Activated CD4-positive, alpha-beta T cell treated with anti-CD3 and anti-CD28 coated beads, Interleukin-2, amount 10 ng/mL, durations not matched to agents 24 days and 14 days (primary cell): ENCODE results near the gene CEBPZOS. TPM values are rescaled to one million over a fixed set of nuclear protein-coding genes. Genes with fewer than 3 reads are reported as not detected.
"Not testable (repeated sequence)": the region's sequence is repeated elsewhere in the genome, so short reads cannot be mapped to it uniquely, and the experiment has no call there.

ENCODE experiments used
- DNase-seq: peaks from one replicate; pipeline ENCODE4 v3.0.0; 2022
- H3K27ac Mint-ChIP-seq: one replicate; pipeline ENCODE4 v1.8.0; 2022; ENCODE audit warnings: mild to moderate bottlenecking, mixed read lengths
- H3K27me3 Mint-ChIP-seq: one replicate; pipeline ENCODE4 v1.8.0; 2022; ENCODE audit warnings: mixed read lengths
- H3K36me3 Mint-ChIP-seq: one replicate; pipeline ENCODE4 v1.8.0; 2022; ENCODE audit warnings: low read depth, mild to moderate bottlenecking, mixed read lengths
- H3K4me1 Mint-ChIP-seq: one replicate; pipeline ENCODE4 v1.8.0; 2021; ENCODE audit warnings: mixed read lengths
- H3K4me3 Mint-ChIP-seq: one replicate; pipeline ENCODE4 v1.8.0; 2022; ENCODE audit warnings: mild to moderate bottlenecking, moderate library complexity, mixed read lengths
- H3K9me3 Mint-ChIP-seq: one replicate; pipeline ENCODE4 v1.8.0; 2021; ENCODE audit warnings: mixed read lengths
- intact Hi-C: fragments of 100-400 bp; cut with micrococcal nuclease; formaldehyde crosslinking; loops from one replicate; pipeline ENCODE4 v1.15.1; 2023
- total RNA-seq: library from RNA; stranded (reverse); gene quantifications from 2 replicates; pipeline ENCODE4 v1.2.3, GENCODE V29; 2022

The CEBPZOS gene
- total RNA-seq, 1 donor from 2014 or later = 43.4 TPM

GRCh38 chr2:37203708-37204107 lies 7.4 kb downstream of the CEBPZOS start:
- H3K4me1 Mint-ChIP-seq = peaks cover 30% of the 10 kb centered on the region
- no peaks in the 10 kb centered on the region for H3K27me3 Mint-ChIP-seq

GRCh38 chr2:37205071-37205661 lies 8.9 kb downstream of the CEBPZOS start:
- intact Hi-C loops, H3K4me3 Mint-ChIP-seq, H3K27me3 Mint-ChIP-seq, H3K27ac Mint-ChIP-seq, DNase-seq: not testable (repeated sequence)
- Mint-ChIP-seq H3K36me3 (peaks cover 88% of the 10 kb centered on the region), H3K4me1 (peaks cover 28% of the 10 kb centered on the region), H3K9me3 (peaks cover 46% of the 10 kb centered on the region)

More at GRCh38 chr2:37203708-37204107, 7.4 kb downstream of the CEBPZOS start:
- Mint-ChIP-seq H3K9me3 (peaks cover 35% of the 10 kb centered on the region), H3K27ac (no peak overlapping the region), H3K4me3 (no peak overlapping the region), H3K36me3 (peaks cover 80% of the 10 kb centered on the region)
- intact Hi-C loops = no loop called here
- no peak for DNase-seq

- Mint-ChIP-seq H3K27me3 (no peaks in the 10 kb centered on the region), H3K9me3 (peaks cover 46% of the 10 kb centered on the region), H3K36me3 (peaks cover 91% of the 10 kb centered on the region), H3K4me1 (peaks cover 24% of the 10 kb centered on the region), H3K4me3 (no peak overlapping the region), H3K27ac (no peak overlapping the region)
- no peak for DNase-seq
- intact Hi-C loops = no loop called here
These were observed 9.5 kb downstream of the CEBPZOS start for GRCh38 chr2:37205689-37206341.

- H3K27me3 Mint-ChIP-seq, intact Hi-C loops, DNase-seq, H3K4me3 Mint-ChIP-seq, H3K27ac Mint-ChIP-seq: not testable (repeated sequence)
- peaks cover 20% of the 10 kb centered on the region for H3K4me1 Mint-ChIP-seq
- H3K9me3 Mint-ChIP-seq = peaks cover 46% of the 10 kb centered on the region
- H3K36me3 Mint-ChIP-seq = peaks cover 93% of the 10 kb centered on the region
These were observed 10.5 kb downstream of the CEBPZOS start for GRCh38 chr2:37206760-37207159.

- H3K36me3 Mint-ChIP-seq = peaks cover 84% of the 10 kb centered on the region
- intact Hi-C loops = loop anchor here (5.0 kb wide), 1 partner anchor 36 kb away; no protein-coding TSS in a partner anchor
- H3K9me3 Mint-ChIP-seq = peaks cover 32% of the 10 kb centered on the region
These were observed 14.9 kb downstream of the CEBPZOS start for GRCh38 chr2:37211212-37211611.

GRCh38 chr2:37211939-37212338 lies 15.6 kb downstream of the CEBPZOS start:
- Mint-ChIP-seq H3K4me3 (no peak overlapping the region), H3K27ac (no peak overlapping the region), H3K4me1 (peaks cover 9% of the 10 kb centered on the region), H3K36me3 (peaks cover 84% of the 10 kb centered on the region), H3K9me3 (peaks cover 28% of the 10 kb centered on the region), H3K27me3 (no peaks in the 10 kb centered on the region)
- DNase-seq = no peak
- intact Hi-C loops = loop anchor here (5.0 kb wide), 1 partner anchor 35 kb away; no protein-coding TSS in a partner anchor

More at GRCh38 chr2:37211212-37211611, 14.9 kb downstream of the CEBPZOS start:
- no peak for DNase-seq
- Mint-ChIP-seq H3K4me3 (no peak overlapping the region), H3K27me3 (no peaks in the 10 kb centered on the region), H3K4me1 (peaks cover 8% of the 10 kb centered on the region), H3K27ac (no peak overlapping the region)

GRCh38 chr2:37215250-37215649 lies 19.0 kb downstream of the CEBPZOS start:
- intact Hi-C loops = no loop called here
- Mint-ChIP-seq H3K27me3 (no peaks in the 10 kb centered on the region), H3K9me3 (no peaks in the 10 kb centered on the region), H3K27ac (no peak overlapping the region), H3K4me1 (peaks cover 4% of the 10 kb centered on the region), H3K4me3 (no peak overlapping the region), H3K36me3 (peaks cover 68% of the 10 kb centered on the region)
- DNase-seq = no peak

- Mint-ChIP-seq H3K27ac (no peak overlapping the region), H3K9me3 (no peaks in the 10 kb centered on the region), H3K36me3 (peaks cover 72% of the 10 kb centered on the region), H3K4me3 (no peak overlapping the region), H3K27me3 (no peaks in the 10 kb centered on the region), H3K4me1 (peaks cover 19% of the 10 kb centered on the region)
- no peak for DNase-seq
- intact Hi-C loops = no loop called here
These were observed 22.8 kb downstream of the CEBPZOS start for GRCh38 chr2:37219046-37219445.

- Mint-ChIP-seq H3K36me3 (peaks cover 78% of the 10 kb centered on the region), H3K4me1 (peaks cover 32% of the 10 kb centered on the region), H3K27ac (no peak overlapping the region), H3K27me3 (no peaks in the 10 kb centered on the region), H3K9me3 (no peaks in the 10 kb centered on the region), H3K4me3 (no peak overlapping the region)
- DNase-seq = no peak
- intact Hi-C loops = no loop called here
These were observed 26.8 kb downstream of the CEBPZOS start for GRCh38 chr2:37223131-37223530.

GRCh38 chr2:37224063-37224462 lies 27.8 kb downstream of the CEBPZOS start:
- Mint-ChIP-seq H3K27me3 (no peaks in the 10 kb centered on the region), H3K9me3 (no peaks in the 10 kb centered on the region), H3K4me1 (peaks cover 32% of the 10 kb centered on the region), H3K27ac (no peak overlapping the region), H3K36me3 (peaks cover 74% of the 10 kb centered on the region), H3K4me3 (no peak overlapping the region)
- no peak for DNase-seq
- intact Hi-C loops = no loop called here

- H3K27ac Mint-ChIP-seq, H3K9me3 Mint-ChIP-seq, intact Hi-C loops, H3K27me3 Mint-ChIP-seq, DNase-seq: not testable (repeated sequence)
- Mint-ChIP-seq H3K4me1 (peaks cover 36% of the 10 kb centered on the region), H3K4me3 (peak overlapping the region; percentile 1), H3K36me3 (peaks cover 71% of the 10 kb centered on the region)
These were observed 28.8 kb downstream of the CEBPZOS start for GRCh38 chr2:37225129-37225528.

- H3K27ac Mint-ChIP-seq = no peak overlapping the region
- intact Hi-C loops = no loop called here
- H3K36me3 Mint-ChIP-seq = peaks cover 54% of the 10 kb centered on the region
- H3K4me1 Mint-ChIP-seq = peaks cover 34% of the 10 kb centered on the region
- DNase-seq = no peak
- no peaks in the 10 kb centered on the region for H3K27me3 Mint-ChIP-seq
- peak overlapping the region; percentile 13 for H3K4me3 Mint-ChIP-seq
- H3K9me3 Mint-ChIP-seq = no peaks in the 10 kb centered on the region
These were observed 30.6 kb downstream of the CEBPZOS start for GRCh38 chr2:37226863-37227262.

GRCh38 chr2:37228788-37229187 lies 32.5 kb downstream of the CEBPZOS start:
- Mint-ChIP-seq H3K9me3 (no peaks in the 10 kb centered on the region), H3K36me3 (peaks cover 38% of the 10 kb centered on the region), H3K4me3 (no peak overlapping the region), H3K27ac (no peak overlapping the region), H3K27me3 (no peaks in the 10 kb centered on the region), H3K4me1 (peaks cover 21% of the 10 kb centered on the region)
- DNase-seq = no peak
- intact Hi-C loops = no loop called here

- H3K4me1 Mint-ChIP-seq = peaks cover 21% of the 10 kb centered on the region
- intact Hi-C loops = loop anchor here (2.0 to 10.0 kb wide), 3 partner anchors 146 to 644 kb away; partner anchors contain the start of genes GPATCH11, HEATR5B and STRN
- H3K27me3 Mint-ChIP-seq = no peaks in the 10 kb centered on the region
- peaks cover 39% of the 10 kb centered on the region for H3K36me3 Mint-ChIP-seq
- H3K27ac Mint-ChIP-seq = no peak overlapping the region
- no peak overlapping the region for H3K4me3 Mint-ChIP-seq
- DNase-seq = peak; percentile 60
- no peaks in the 10 kb centered on the region for H3K9me3 Mint-ChIP-seq
These were observed 34.3 kb downstream of the CEBPZOS start for GRCh38 chr2:37230581-37230980.
